CD4-positive, alpha-beta T cell treated with Interleukin-17A for 4 hours (primary cell): ENCODE data around the gene PAX1.
A peak's percentile ranks its signal among the peaks of the same experiment; 100 is the strongest.

Source experiments
- DNase-seq: peaks from one replicate; pipeline ENCODE4 v3.0.0-alpha.2; 2020; ENCODE audit warnings: mixed read lengths

PAX1 gene

GRCh38 chr20:21703717-21704407, 1.6 kb upstream of the PAX1 start:
- no peak for DNase-seq

- no peak for DNase-seq
Observed at GRCh38 chr20:21704408-21705385, 767 bp upstream of the PAX1 start.

GRCh38 chr20:21706261-21707195, 1.1 kb downstream of the PAX1 start:
- no peak for DNase-seq

GRCh38 chr20:21707267-21707666, 1.8 kb downstream of the PAX1 start:
- no peak for DNase-seq

- DNase-seq, result no peak
Observed at GRCh38 chr20:21707999-21708737, 2.7 kb downstream of the PAX1 start.

- no peak for DNase-seq
Observed at GRCh38 chr20:21708738-21709534, 3.5 kb downstream of the PAX1 start.

GRCh38 chr20:21709535-21709904, 4.1 kb downstream of the PAX1 start:
- DNase-seq, result no peak

GRCh38 chr20:21710341-21710740, 4.9 kb downstream of the PAX1 start:
- no peak for DNase-seq

GRCh38 chr20:21710863-21711431, 5.5 kb downstream of the PAX1 start:
- DNase-seq, result no peak

- DNase-seq, result no peak
Observed at GRCh38 chr20:21712443-21713059, 7.1 kb downstream of the PAX1 start.

GRCh38 chr20:21713470-21713869, 8.0 kb downstream of the PAX1 start:
- no peak for DNase-seq

- no peak for DNase-seq
Observed at GRCh38 chr20:21713901-21714296, 8.4 kb downstream of the PAX1 start.

- DNase-seq, result no peak
Observed at GRCh38 chr20:21714297-21715192, 9.1 kb downstream of the PAX1 start.

GRCh38 chr20:21715193-21715881, 9.9 kb downstream of the PAX1 start:
- DNase-seq, result no peak

GRCh38 chr20:21719592-21720214, 14.2 kb downstream of the PAX1 start:
- peak; percentile 26 for DNase-seq

- DNase-seq, result no peak
Observed at GRCh38 chr20:21725892-21726291, 20.4 kb downstream of the PAX1 start.

GRCh38 chr20:21729316-21729715, 23.9 kb downstream of the PAX1 start:
- no peak for DNase-seq

GRCh38 chr20:21739161-21739560, 33.7 kb downstream of the PAX1 start:
- no peak for DNase-seq
